HepG2 (cell line): Measurements from ENCODE around the gene SNAI3. TPM values are rescaled to one million over a fixed set of nuclear protein-coding genes. Genes with fewer than 3 reads are reported as not detected.

Source experiments
- CHD4 ChIP-seq: fragments of 200-600 bp; sonication (generic); IDR thresholded peaks from 2 replicates; pipeline ENCODE4 v1.7.0; 2017; ENCODE audit warnings: mild to moderate bottlenecking, low read length, borderline replicate concordance
- POLR2G ChIP-seq: fragments of 200-400 bp; formaldehyde crosslinking; IDR thresholded peaks from 2 replicates; pipeline ENCODE4 v1.6.1; 2018; ENCODE audit warnings: mild to moderate bottlenecking, low read depth, low read length, moderate library complexity
- RFX3 ChIP-seq: IDR thresholded peaks from 2 replicates; pipeline ENCODE4 v1.6.1; 2016; ENCODE audit warnings: missing biosample characterization, missing genetic modification reagents
- SMARCE1 ChIP-seq: fragments of 450-650 bp; IDR thresholded peaks from 2 replicates; pipeline ENCODE4 v1.6.1; 2017; ENCODE audit warnings: borderline replicate concordance
- TFE3 ChIP-seq: IDR thresholded peaks from 2 replicates; pipeline ENCODE4 v1.6.1; 2016
- ZBTB44 ChIP-seq: sonication (generic); formaldehyde crosslinking; IDR thresholded peaks from 2 replicates; pipeline ENCODE4 v1.4.0; 2020; ENCODE audit warnings: missing genetic modification reagents
- ZBTB49 ChIP-seq: sonication (generic); formaldehyde crosslinking; IDR thresholded peaks from 2 replicates; pipeline ENCODE4 v1.4.0; 2020; ENCODE audit warnings: missing genetic modification reagents, borderline replicate concordance
- ZBTB7B ChIP-seq: sonication (generic); formaldehyde crosslinking; IDR thresholded peaks from 2 replicates; pipeline ENCODE4 v1.4.0; 2020; ENCODE audit warnings: missing genetic modification reagents
- ZFP90 ChIP-seq: sonication (generic); formaldehyde crosslinking; IDR thresholded peaks from 2 replicates; pipeline ENCODE4 v1.8.0; 2022; ENCODE audit warnings: missing genetic modification reagents, mild to moderate bottlenecking, inconsistent platforms, borderline replicate concordance
- ZFY ChIP-seq: sonication (generic); formaldehyde crosslinking; IDR thresholded peaks from 2 replicates; pipeline ENCODE4 v1.4.0; 2020; ENCODE audit warnings: missing genetic modification reagents
- ZMYM3 ChIP-seq: sonication (generic); formaldehyde crosslinking; IDR thresholded peaks from 2 replicates; pipeline ENCODE4 v1.5.1; 2020; ENCODE audit warnings: mild to moderate bottlenecking, missing genetic modification reagents
- ZNF121 ChIP-seq: sonication (generic); formaldehyde crosslinking; IDR thresholded peaks from 2 replicates; pipeline ENCODE4 v1.5.0; 2020; ENCODE audit warnings: mild to moderate bottlenecking, missing genetic modification reagents
- ZNF274 ChIP-seq: sonication (generic); formaldehyde crosslinking; IDR thresholded peaks from 2 replicates; pipeline ENCODE4 v1.5.1; 2020; ENCODE audit warnings: mild to moderate bottlenecking, missing genetic modification reagents
- ZNF362 ChIP-seq: sonication (generic); formaldehyde crosslinking; IDR thresholded peaks from 2 replicates; pipeline ENCODE4 v1.4.0; 2020; ENCODE audit warnings: missing genetic modification reagents, mild to moderate bottlenecking, borderline replicate concordance
- ZNF513 ChIP-seq: sonication (generic); formaldehyde crosslinking; conservative IDR thresholded peaks from 2 replicates; pipeline ENCODE4 v1.5.0; 2020; ENCODE audit warnings: missing genetic modification reagents
- ZNF574 ChIP-seq: sonication (generic); formaldehyde crosslinking; IDR thresholded peaks from 2 replicates; pipeline ENCODE4 v1.4.0; 2020; ENCODE audit warnings: missing genetic modification reagents
- ZNF777 ChIP-seq: sonication (generic); formaldehyde crosslinking; IDR thresholded peaks from 2 replicates; pipeline ENCODE4 v1.4.0; 2020; ENCODE audit warnings: missing genetic modification reagents
- ZSCAN25 ChIP-seq: sonication (generic); formaldehyde crosslinking; IDR thresholded peaks from 2 replicates; pipeline ENCODE4 v1.8.0; 2022; ENCODE audit warnings: mild to moderate bottlenecking, missing genetic modification reagents
- polyA plus RNA-seq, 8 experiments: library from polyadenylated mRNA; depleted of rRNA in 3 of 8; stranded (reverse) in 7 of 8; unstranded in 1 of 8; fragments of >200 nt; fragmentation: Illumina TruSeq in 4 of 8; extraction: Trizol in 4 of 8; gene quantifications; 2 replicates each; pipeline versions ENCODE4 v1.2.1 to v1.2.3, GENCODE V29; 2011 to 2016; ENCODE audit warnings: low read depth in 4 of 8, missing spikeins in 1 of 8, mixed read lengths in 1 of 8; ENCODE audit not compliant: insufficient read depth in 1 of 8
- total RNA-seq, 5 experiments: library from RNA; depleted of rRNA; stranded (reverse); fragments of >200 nt; fragmentation: Illumina TruSeq; extraction: Trizol; gene quantifications; 2 replicates each; pipeline ENCODE4 v1.2.3, GENCODE V29; 2016; ENCODE audit warnings: low read depth in 1 of 5

SNAI3 gene
- total and polyA plus RNA-seq, 2 of the 13 experiments (the other 11 are each of a cell fraction or from before 2014, with no cell fraction given) = 0.09 to 0.18 TPM

- TF ChIP-seq SMARCE1 (no peak), ZBTB44 (0 out of 2 replicates have a peak, but pooled peaks have one; percentile 66), ZSCAN25 (CRISPR knock-in tag) (peak; percentile 56), ZNF777 (CRISPR knock-in tag) (peak; percentile 19; the same call in 1 of the 2 replicates), CHD4 (no peak), ZNF574 (CRISPR knock-in tag) (peak; percentile 94), TFE3 (CRISPR knock-in tag) (0 out of 2 replicates have a peak, but pooled peaks have one; percentile 41), ZMYM3 (no peak), ZFY (CRISPR knock-in tag) (peak; percentile 94), ZNF121 (CRISPR knock-in tag) (no peak), ZNF274 (CRISPR knock-in tag) (peak; percentile 80; the same call in 1 of the 2 replicates), ZNF513 (peak; percentile 92), ZNF362 (no peak), RFX3 (CRISPR knock-in tag) (no peak), ZBTB49 (CRISPR knock-in tag) (no peak), ZFP90 (peak; percentile 58; the same call in 1 of the 2 replicates), ZBTB7B (CRISPR knock-in tag) (peak; percentile 47), POLR2G (peak; percentile 77)
Observed at GRCh38 chr16:88706229-88706964, 20.1 kb upstream of the SNAI3 start, which contains the start of the genes CTU2 and RNF166 (continued).
